ENCODE results near the gene NEK1.

DNA sequence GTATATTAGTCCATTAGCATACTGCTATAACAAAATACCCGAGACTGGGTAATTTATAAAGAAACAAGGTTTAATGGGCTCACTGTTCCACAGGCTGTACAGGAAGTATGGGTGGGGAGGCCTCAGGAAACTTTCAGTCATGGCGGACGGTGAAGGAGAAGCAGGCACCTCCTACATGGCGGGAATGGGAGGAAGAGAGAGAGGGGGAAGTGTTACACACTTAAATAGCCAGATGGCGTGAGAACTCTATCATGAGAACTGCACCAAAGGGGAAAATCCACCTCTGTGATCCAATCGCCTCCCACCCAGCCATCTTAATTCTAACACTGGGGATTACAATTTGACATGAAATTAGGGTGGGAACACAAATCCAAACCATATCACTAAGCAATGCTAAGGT lies 242.7 kb downstream of the NEK1 start:
- TF ChIP-seq CTCF (IDR thresholded peaks at IDR 0.05) (no peak), POLR2A (IDR thresholded peaks at IDR 0.05; ENCODE audit: low read depth) (no peak), POLR2AphosphoS5 (IDR thresholded peaks at IDR 0.05) (no peak)
